ENCODE results near the gene RPS19BP1. TPM values are rescaled to one million over a fixed set of nuclear protein-coding genes. Genes with fewer than 3 reads are reported as not detected.

Gene RPS19BP1
- total and polyA plus RNA-seq, 2 of the 8 experiments (the other 6 are each of a cell fraction or from before 2014, with no cell fraction given): 77.9 to 97.9 TPM

- Histone ChIP-seq H3K27me3 (replicated peaks in 1 of 4; ENCODE audit: control insufficient read depth in 3 of 4, extremely low read depth in 1 of 4, insufficient read depth in 3 of 4, low read length in 3 of 4) (peaks cover 38 to 77% (median 75%) of the 10 kb centered on the region in 4 experiments), H3K9ac (replicated peaks in 1 of 4; ENCODE audit: extremely low read depth in 1 of 4, low read depth in 3 of 4, low read length in 3 of 4) (no peak overlapping the region), H3K27ac (ENCODE audit: low read depth, low read length) (no peak overlapping the region), H2AK5ac (ENCODE audit: low read depth, low read length) (no peak overlapping the region), H3K4ac (replicated peaks; ENCODE audit: insufficient read length, low read depth, low read length) (no peak overlapping the region), H4K5ac (ENCODE audit: insufficient read length, low read depth, low read length) (no peak overlapping the region), H3K18ac (ENCODE audit: extremely low read depth, low read length) (no peak overlapping the region), H3K9me3 (ENCODE audit: insufficient read depth in 2 of 2, low read depth in 1 of 2, low read length in 1 of 2) (no peaks in the 10 kb centered on the region), H3K4me3 (ENCODE audit: extremely low read depth in 1 of 4, insufficient read depth in 2 of 4, low read depth in 3 of 4, low read length in 4 of 4) (no peak overlapping the region), H3K36me3 (ENCODE audit: control insufficient read depth in 2 of 4, insufficient read depth in 4 of 4, low read length in 3 of 4) (peaks cover 13 to 72% (median 44%) of the 10 kb centered on the region in 4 experiments), H2AFZ (ENCODE audit: low read length) (no peak overlapping the region), H2BK5ac (ENCODE audit: low read depth, low read length) (no peak overlapping the region), H4K91ac (replicated peaks; ENCODE audit: insufficient read length, low read length) (no peak overlapping the region), H3K23ac (ENCODE audit: insufficient read length) (no peak overlapping the region), H3K79me1 (ENCODE audit: low read depth, low read length) (peaks cover 2% of the 10 kb centered on the region), H3K56ac (replicated peaks; ENCODE audit: insufficient read length, low read depth, low read length) (no peak overlapping the region), H4K20me1 (replicated peaks in 1 of 2; ENCODE audit: control insufficient read depth in 1 of 2, insufficient read depth in 2 of 2, low read length in 2 of 2) (peaks cover 43 to 63% of the 10 kb centered on the region in 2 experiments), H4K8ac (ENCODE audit: extremely low read depth, insufficient read depth, low read length) (no peak overlapping the region), H2BK20ac (ENCODE audit: low read length) (no peak overlapping the region), H3K23me2 (ENCODE audit: low read depth, low read length) (no peaks in the 10 kb centered on the region; the same call in 1 of the 2 replicates), H3K4me1 (replicated peaks in 1 of 4; ENCODE audit: control insufficient read depth in 3 of 4, insufficient read depth in 4 of 4, low read length in 3 of 4) (peaks cover 0 to 3% (median 0%) of the 10 kb centered on the region in 4 experiments; a peak in 2 of 7 replicates), H2BK15ac (ENCODE audit: low read length) (no peak overlapping the region), H3K79me2 (ENCODE audit: control insufficient read depth in 1 of 2, insufficient read depth in 2 of 2, low read length in 2 of 2) (peaks cover 0 to 5% of the 10 kb centered on the region in 2 experiments; a peak in 2 of 4 replicates), H3K14ac (ENCODE audit: insufficient read length) (no peak overlapping the region), H2BK12ac (ENCODE audit: low read depth, low read length) (no peak overlapping the region), H3K4me2 (ENCODE audit: insufficient read depth in 1 of 2, low read depth in 2 of 2, low read length in 2 of 2) (no peak overlapping the region), H2BK120ac (replicated peaks; ENCODE audit: low read depth, low read length) (no peak overlapping the region)
- FAIRE-seq: no peak
- no peak for DNase-seq (ENCODE audit: low read depth in 1 of 2, low spot score in 2 of 2)
- WGBS, 2 experiments (ENCODE audit: extremely low coverage in 1 of 2, insufficient coverage in 1 of 2, insufficient read length in 1 of 2, insufficient replicate concordance in 2 of 2, low coverage in 1 of 2, low lambda C conversion rate in 2 of 2, missing lambda C conversion rate in 1 of 2): 80% methylated on average over 4 of the region's 4 CpGs; no CpG with 5 or more reads in 1 of the 2 experiments
- CTCF ChIA-PET (ENCODE audit: partially characterized antibody): interaction anchor here (0.7 to 4.8 kb wide), 5 partner anchors 12 to 109 kb away, joined by 4 to 22 read pairs (median 14); partner anchors contain the start of gene TAB1
- POLR2A ChIA-PET (ENCODE audit: partially characterized antibody): interaction anchor here (1.2 to 2.9 kb wide), 2 partner anchors 9 to 16 kb away, joined by 4 to 16 read pairs; no protein-coding TSS in a partner anchor
- TF ChIP-seq MAFK (IDR thresholded peaks at IDR 0.05; ENCODE audit: low read depth, low read length): no peak
- TF ChIP-seq SP4 (IDR thresholded peaks at IDR 0.05; ENCODE audit: low read length): no peak
- TF ChIP-seq TAF7 (optimal IDR thresholded peaks at IDR 0.05; ENCODE audit: borderline replicate concordance, low read depth, low read length): no peak
- no peak for TF ChIP-seq CBX5 (IDR thresholded peaks at IDR 0.05; ENCODE audit: low read depth, low read length)
- no peak for TF ChIP-seq POLR2AphosphoS5 (IDR thresholded peaks at IDR 0.05; ENCODE audit: low read depth, low read length)
- TF ChIP-seq PHF8 (conservative IDR thresholded peaks at IDR 0.05; ENCODE audit: low read depth, low read length): no peak
- TF ChIP-seq, protein P1, sequence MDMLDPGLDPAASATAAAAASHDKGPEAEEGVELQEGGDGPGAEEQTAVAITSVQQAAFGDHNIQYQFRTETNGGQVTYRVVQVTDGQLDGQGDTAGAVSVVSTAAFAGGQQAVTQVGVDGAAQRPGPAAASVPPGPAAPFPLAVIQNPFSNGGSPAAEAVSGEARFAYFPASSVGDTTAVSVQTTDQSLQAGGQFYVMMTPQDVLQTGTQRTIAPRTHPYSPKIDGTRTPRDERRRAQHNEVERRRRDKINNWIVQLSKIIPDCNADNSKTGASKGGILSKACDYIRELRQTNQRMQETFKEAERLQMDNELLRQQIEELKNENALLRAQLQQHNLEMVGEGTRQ (IDR thresholded peaks at IDR 0.05; ENCODE audit: low read length): no peak
- no peak for TF ChIP-seq POU5F1 (IDR thresholded peaks at IDR 0.05; ENCODE audit: low read depth, low read length)
- TF ChIP-seq FOSL1 (IDR thresholded peaks at IDR 0.05; ENCODE audit: insufficient read depth, low read depth, low read length): no peak
- TF ChIP-seq SAP30 (IDR thresholded peaks at IDR 0.05; ENCODE audit: insufficient read depth, insufficient replicate concordance, low read length): no peak
- TF ChIP-seq TCF12 (IDR thresholded peaks at IDR 0.05; ENCODE audit: low read depth, low read length): no peak
- TF ChIP-seq BACH1 (IDR thresholded peaks at IDR 0.05; ENCODE audit: low read length): no peak
- no peak for TF ChIP-seq SUZ12 (IDR thresholded peaks at IDR 0.05; ENCODE audit: low read length)
- TF ChIP-seq POLR2A (IDR thresholded peaks at IDR 0.05; ENCODE audit: control extremely low read depth in 1 of 2, low read depth in 2 of 2, low read length in 2 of 2): no peak
Observed at GRCh38 chr22:39508393-39508792, 24.2 kb downstream of the RPS19BP1 start.
